ENCODE data around the gene TGM4.

Gene TGM4

GRCh38 chr3:44883213-44883955 lies 9.0 kb downstream of the TGM4 start:
- DNase-seq = no peak

DNA sequence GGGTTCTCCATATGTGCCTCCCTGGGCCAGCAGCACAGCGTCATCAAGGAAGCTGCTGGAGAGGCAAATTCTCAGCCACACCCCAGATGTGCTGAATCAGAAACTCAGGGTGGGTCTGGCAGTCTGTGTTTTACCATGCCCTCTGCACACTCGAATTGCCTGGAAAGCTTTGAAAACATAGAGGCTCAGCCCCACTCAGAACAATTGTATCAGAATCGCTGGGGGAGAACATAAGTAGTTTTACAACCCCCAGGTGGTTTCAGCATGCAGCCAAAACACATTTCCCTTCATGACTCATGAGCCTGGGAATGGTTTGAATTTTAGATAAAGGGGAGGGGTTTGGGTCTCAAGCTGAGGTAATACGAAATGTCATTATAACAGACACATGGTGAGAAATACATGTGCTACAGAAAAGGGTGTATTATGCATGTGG lies 9.6 kb downstream of the TGM4 start:
- no peak for DNase-seq

GRCh38 chr3:44885618-44886017 lies 11.2 kb downstream of the TGM4 start:
- DNase-seq = no peak

- no peak for DNase-seq
Observed at GRCh38 chr3:44886561-44886960, 12.2 kb downstream of the TGM4 start.

- DNase-seq = no peak
Observed at GRCh38 chr3:44887101-44887500, 12.7 kb downstream of the TGM4 start.

GRCh38 chr3:44890258-44890657 lies 15.8 kb downstream of the TGM4 start:
- DNase-seq = no peak

- no peak for DNase-seq
Observed at GRCh38 chr3:44890852-44891251, 16.4 kb downstream of the TGM4 start.

DNA sequence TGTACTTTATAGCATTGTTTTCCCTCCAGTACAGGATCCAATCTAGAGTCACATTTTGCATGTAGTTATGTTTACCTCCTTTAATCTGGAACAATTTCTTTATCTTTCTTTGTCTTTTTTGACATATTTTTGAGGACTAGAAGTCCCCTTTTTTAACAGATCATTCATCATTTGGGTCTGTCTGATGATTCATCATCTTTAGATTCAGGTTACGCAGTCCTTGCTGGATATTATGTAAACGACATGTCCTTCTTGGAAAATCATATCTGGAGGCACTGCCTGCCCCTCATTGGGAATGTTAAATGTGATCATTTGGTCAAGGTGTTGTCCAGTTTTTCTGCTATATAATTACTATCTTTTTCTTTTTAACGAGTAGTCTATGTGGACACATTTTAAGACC lies 18.3 kb downstream of the TGM4 start:
- DNase-seq = no peak

- DNase-seq = no peak
Observed at GRCh38 chr3:44893097-44893496, 18.7 kb downstream of the TGM4 start.

DNA sequence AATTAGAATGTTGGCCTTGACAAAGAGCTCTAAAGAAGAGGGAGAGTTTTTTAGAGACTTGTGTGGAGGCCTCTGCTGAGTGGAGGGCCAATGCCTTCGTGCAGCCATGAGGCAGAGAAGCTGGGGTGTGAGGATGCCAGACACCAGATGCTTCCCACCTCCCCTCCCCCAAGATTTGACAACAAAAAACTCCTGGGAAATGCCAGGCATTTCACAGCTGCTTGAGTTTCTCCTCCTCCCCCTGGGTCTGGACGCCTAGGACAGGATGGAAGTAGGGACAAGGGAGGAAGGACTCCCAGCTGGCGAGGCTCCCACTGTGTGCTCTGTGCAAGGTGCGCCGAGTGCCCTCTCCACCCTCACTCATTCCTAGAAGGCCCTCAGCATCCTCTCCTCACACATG lies 20.1 kb downstream of the TGM4 start:
- no peak for DNase-seq

- DNase-seq = no peak
Observed at GRCh38 chr3:44896440-44896839, 22.0 kb downstream of the TGM4 start.

DNA sequence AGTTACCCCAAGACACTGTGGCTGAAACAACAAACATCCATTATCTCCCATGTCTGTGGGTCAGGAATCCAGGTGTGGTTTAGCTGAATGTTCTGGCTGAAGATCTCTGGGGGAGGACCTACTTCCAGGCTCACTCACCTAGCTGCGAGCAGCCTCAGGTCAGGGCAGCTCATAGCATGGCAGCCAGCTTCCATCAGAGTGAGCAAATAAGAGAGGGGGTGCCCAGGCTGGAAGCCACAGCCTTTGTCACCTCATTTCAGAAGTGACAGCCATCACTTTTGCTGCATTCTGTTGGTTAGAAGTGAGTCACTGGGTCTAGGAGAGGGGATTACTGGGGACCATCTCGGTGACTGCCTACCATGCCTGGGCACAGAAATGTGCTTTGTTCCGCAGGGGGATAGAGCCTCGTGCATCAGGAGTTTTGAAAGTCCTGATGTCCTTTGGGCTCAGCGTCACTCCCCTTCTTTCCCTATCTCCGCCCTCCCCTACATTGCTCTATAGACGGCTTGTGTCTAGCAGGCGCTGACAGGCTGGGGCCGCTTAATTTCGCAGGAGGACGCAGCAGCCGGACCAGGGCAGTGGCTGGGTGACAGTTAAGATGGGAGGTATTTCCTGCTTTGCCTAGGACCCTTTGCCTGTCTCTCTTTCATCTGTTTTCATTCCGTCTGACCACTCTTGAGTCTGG lies 25.4 kb downstream of the TGM4 start:
- no peak for DNase-seq

GRCh38 chr3:44902628-44903027 lies 28.2 kb downstream of the TGM4 start:
- no peak for DNase-seq

DNA sequence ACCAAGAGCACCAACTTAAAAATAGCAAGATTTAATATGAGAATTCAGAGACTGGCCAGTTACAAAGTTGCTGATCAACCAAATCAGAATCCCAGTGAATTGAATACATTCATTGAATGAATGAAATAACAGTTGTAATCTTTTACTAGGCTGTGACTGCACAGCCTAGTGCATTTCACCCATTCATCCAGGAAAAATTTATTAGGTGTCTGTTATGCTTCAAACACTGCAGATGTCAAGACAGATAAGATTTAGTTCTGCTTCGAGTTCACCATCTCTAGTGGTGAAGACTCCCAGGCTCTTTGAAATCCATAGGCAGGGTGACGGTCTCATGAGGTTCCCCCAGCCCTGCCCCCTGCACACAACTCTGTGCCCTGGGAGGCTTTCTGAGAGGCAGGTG lies 28.9 kb downstream of the TGM4 start:
- DNase-seq = no peak

DNA sequence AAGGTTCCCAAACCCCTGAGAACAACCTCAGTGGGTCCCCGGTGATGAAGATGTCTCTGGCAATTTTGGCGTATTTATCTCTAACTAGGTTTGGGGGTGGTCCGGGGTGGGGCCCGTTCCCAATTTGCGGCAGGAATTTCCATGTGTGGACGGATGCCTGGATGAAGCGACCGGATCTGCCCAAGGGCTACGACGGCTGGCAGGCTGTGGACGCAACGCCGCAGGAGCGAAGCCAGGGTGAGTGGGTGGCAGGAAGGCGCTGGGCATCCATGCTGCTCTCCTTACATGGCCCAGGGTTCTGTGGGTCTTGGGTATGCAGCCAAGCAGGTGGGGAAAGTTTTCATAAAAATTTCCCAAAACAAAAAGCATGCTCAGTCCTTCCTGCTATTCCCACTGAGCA lies 29.3 kb downstream of the TGM4 start:
- DNase-seq = no peak

DNA sequence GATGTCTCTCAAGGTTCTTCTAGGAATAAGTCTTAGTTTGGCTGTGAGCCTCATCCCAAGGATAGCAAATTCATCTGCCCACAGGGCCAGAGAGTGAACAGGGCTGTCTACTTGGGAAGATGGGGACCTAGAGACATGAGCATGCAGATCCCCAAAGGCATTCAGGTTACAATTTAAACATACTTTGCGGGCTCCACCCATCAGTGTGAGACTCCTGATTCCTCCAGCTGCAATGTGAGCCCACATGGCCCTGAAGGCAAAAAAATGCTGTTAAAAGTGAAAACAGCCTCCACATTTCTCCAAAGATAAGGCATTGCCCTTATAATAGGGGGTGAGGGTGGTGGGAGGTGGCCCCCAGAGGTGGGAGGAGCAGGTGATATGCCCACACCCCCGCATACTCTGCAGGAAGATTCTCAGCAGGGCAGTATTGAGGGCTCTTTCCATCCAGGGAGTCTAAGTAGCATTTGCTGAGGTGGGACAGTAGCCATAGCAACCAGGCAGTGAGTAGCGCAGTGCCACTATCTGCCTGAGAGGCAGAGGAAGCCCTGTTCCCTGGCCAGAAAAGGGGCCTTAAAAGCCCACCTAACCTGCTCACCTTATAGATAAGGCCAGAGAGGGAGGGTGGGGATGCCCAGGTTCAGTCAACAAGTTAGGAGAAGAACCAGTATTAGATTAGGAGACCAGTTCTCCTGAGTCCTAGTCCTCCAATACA lies 31.2 kb downstream of the TGM4 start:
- DNase-seq = no peak

GRCh38 chr3:44906997-44907396 lies 32.6 kb downstream of the TGM4 start:
- no peak for DNase-seq

GRCh38 chr3:44907612-44908011 lies 33.2 kb downstream of the TGM4 start:
- no peak for DNase-seq

- no peak for DNase-seq
Observed at GRCh38 chr3:44909063-44909462, 34.7 kb downstream of the TGM4 start.

GRCh38 chr3:44910693-44911092 lies 36.3 kb downstream of the TGM4 start:
- no peak for DNase-seq

- peak; percentile 6 to 63 (median 49) for DNase-seq
Observed at GRCh38 chr3:44913868-44914468, 39.6 kb downstream of the TGM4 start.

DNA sequence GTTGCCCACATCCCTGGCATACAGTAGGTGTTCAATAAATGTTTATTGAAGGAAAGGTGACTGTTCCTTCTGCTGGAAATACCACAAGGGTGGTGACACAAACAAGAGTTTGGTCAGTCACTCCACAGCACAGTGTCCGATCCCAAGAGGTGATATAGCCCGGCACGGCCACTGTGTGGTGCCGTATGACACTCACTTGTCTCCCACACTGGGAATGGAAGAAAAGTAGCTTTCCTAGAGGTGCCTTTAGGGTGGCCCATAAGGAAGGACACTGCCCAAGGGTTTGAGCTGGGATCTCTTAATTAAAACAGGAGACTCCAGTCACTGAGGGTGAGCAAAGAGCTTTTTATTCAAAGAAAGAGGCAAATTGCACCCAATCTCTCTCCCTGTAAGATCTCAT lies 40.5 kb downstream of the TGM4 start:
- no peak for DNase-seq

DNA sequence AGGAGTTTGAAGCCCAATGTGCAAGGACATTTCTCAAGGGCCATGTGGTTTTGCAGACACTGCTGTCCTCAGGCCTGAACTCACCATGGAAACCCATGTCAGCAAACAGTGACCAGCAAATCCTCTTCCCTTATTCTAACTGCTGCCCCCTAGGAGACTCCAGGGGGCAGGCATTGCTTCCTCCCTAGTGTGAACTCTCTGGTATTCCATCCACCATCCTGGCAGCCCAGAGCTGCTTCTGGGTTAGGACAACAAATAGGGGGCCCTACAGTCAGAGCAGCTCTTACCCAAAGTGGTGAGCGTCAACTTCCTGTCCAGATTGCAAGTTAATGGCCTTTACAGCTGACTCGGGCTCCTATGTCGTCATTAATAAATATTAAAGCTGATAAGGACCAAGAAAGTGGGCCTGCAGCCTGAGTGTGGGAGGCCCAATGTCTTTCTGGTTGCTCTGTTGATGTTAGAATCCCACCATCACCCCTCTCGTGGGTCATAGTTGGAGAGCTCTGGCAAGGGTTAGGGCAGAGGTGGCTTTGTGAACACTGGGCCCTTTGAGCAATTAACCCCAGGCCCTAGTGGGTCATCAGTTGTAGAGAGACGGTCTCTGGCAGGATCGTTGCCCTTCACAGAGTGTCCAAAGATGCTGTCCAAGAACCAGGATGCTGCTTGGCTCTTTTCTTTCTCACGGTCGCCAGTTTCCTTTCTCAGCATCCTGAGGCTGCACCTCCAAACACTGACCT lies 41.5 kb downstream of the TGM4 start:
- no peak for DNase-seq

Data from stimulated activated naive CD4-positive, alpha-beta T cell (primary cell).